OCI-LY3 (cell line): ENCODE data around the gene DOCK9.

Experiments
- H2AFZ ChIP-seq: fragments of 200-600, 300-600 bp; shearing (Covaris generic); 2 replicates; pipeline ENCODE4 v1.6.0; 2014; ENCODE audit warnings: antibody characterized with exemption, low read depth, low read length
- H3K27ac ChIP-seq: fragments of 200-600, 300-600 bp; sonication (generic); 2 replicates; pipeline ENCODE4 v1.5.1; 2014; ENCODE audit warnings: mild to moderate bottlenecking, low read length, moderate library complexity, mixed read lengths
- H3K27me3 ChIP-seq: fragments of 200-600, 300-600 bp; sonication (generic); 2 replicates; pipeline ENCODE4 v1.6.1; 2014; ENCODE audit warnings: low read depth, low read length, mixed read lengths
- H3K36me3 ChIP-seq: fragments of 200-600, 300-600 bp; sonication (generic); replicated peaks from 2 replicates; pipeline ENCODE3; 2014; ENCODE audit warnings: low read depth, low read length, mixed read lengths
- H3K4me1 ChIP-seq: fragments of 300-600, 200-600 bp; sonication (generic); 2 replicates; pipeline ENCODE4 v1.6.1; 2014; ENCODE audit warnings: low read length, mixed read lengths
- H3K4me2 ChIP-seq: fragments of 200-600, 300-600 bp; sonication (generic); 2 replicates; pipeline ENCODE4 v1.6.1; 2014; ENCODE audit warnings: low read length, mixed read lengths
- H3K4me3 ChIP-seq: fragments of 300-600, 200-600 bp; sonication (generic); 2 replicates; pipeline ENCODE4 v1.5.1; 2014; ENCODE audit warnings: antibody characterized with exemption, mild to moderate bottlenecking, low read length, moderate library complexity
- H3K79me2 ChIP-seq: fragments of 300-600, 200-600 bp; shearing (Covaris generic); 2 replicates; pipeline ENCODE4 v1.6.1; 2014; ENCODE audit warnings: mild to moderate bottlenecking, low read length, mixed read lengths
- H3K9ac ChIP-seq: fragments of 300-600, 200-600 bp; shearing (Covaris generic); 2 replicates; pipeline ENCODE4 v1.6.0; 2014; ENCODE audit warnings: mild to moderate bottlenecking, low read length, moderate library complexity
- H3K9me3 ChIP-seq: fragments of 200-600, 300-600 bp; shearing (Covaris generic); 2 replicates; pipeline ENCODE4 v1.6.1; 2014; ENCODE audit warnings: low read length, mixed read lengths; ENCODE audit not compliant: insufficient read depth
- H4K20me1 ChIP-seq: fragments of 200-600, 300-600 bp; sonication (generic); 2 replicates; pipeline ENCODE4 v1.6.1; 2016; ENCODE audit warnings: low read length, mixed read lengths; ENCODE audit not compliant: insufficient read depth
- CTCF ChIP-seq: fragments of 200-600, 300-600 bp; sonication (generic); IDR thresholded peaks from 2 replicates; pipeline ENCODE4 v1.5.1; 2014; ENCODE audit warnings: antibody characterized with exemption, low read length, low read depth
- EZH2phosphoT487 ChIP-seq: fragments of 200-600 bp; shearing (Covaris generic); IDR thresholded peaks from 2 replicates; pipeline ENCODE4 v1.6.1; 2018; ENCODE audit warnings: antibody characterized with exemption, mixed run types, low read depth

DOCK9 gene

GRCh38 chr13:98783856-98784478 is 193.9 kb downstream of the DOCK9 start:
- no peaks in the 10 kb centered on the region for H3K79me2 ChIP-seq
- no peaks in the 10 kb centered on the region for H3K4me1 ChIP-seq
- peaks cover 48% of the 10 kb centered on the region for H3K27me3 ChIP-seq
- H3K36me3 ChIP-seq = no peaks in the 10 kb centered on the region
- no peaks in the 10 kb centered on the region for H3K9me3 ChIP-seq
- H3K4me2 ChIP-seq = no peak overlapping the region
- H4K20me1 ChIP-seq = no peaks in the 10 kb centered on the region
- H3K27ac ChIP-seq = no peak overlapping the region
- no peak overlapping the region for H3K9ac ChIP-seq
- H3K4me3 ChIP-seq = no peak overlapping the region
- H2AFZ ChIP-seq = no peak overlapping the region
- TF ChIP-seq CTCF (no peak), EZH2phosphoT487 (no peak)

DNA sequence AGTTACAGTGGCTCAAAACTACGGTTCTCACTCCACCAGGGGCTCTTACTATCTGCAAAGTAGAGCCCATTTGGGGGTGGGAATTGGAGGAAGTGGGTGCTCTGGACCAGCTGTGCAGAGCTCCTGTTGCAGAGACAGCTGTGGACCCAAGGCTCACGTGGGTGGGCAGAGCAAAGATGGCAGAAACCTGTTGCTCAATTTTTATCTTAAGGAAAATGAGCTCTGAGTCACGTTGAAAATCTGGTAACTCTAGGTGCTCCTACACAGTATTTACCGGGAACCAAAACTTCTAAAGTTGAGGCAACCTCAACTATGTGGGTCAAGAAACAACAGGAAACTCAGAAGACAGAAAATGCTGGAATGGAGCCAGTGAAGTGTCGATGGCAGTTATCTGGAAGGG is 195.2 kb downstream of the DOCK9 start:
- no peak overlapping the region for H3K4me3 ChIP-seq
- H4K20me1 ChIP-seq = no peaks in the 10 kb centered on the region
- no peak overlapping the region for H3K4me2 ChIP-seq
- H3K4me1 ChIP-seq = no peaks in the 10 kb centered on the region
- no peaks in the 10 kb centered on the region for H3K79me2 ChIP-seq
- H3K9ac ChIP-seq = no peak overlapping the region
- H3K27ac ChIP-seq = no peak overlapping the region
- no peak for TF ChIP-seq EZH2phosphoT487
- no peak for TF ChIP-seq CTCF
- no peaks in the 10 kb centered on the region for H3K9me3 ChIP-seq
- peaks cover 50% of the 10 kb centered on the region for H3K27me3 ChIP-seq
- H2AFZ ChIP-seq = no peak overlapping the region
- H3K36me3 ChIP-seq = no peaks in the 10 kb centered on the region

- H3K9me3 ChIP-seq = no peaks in the 10 kb centered on the region
- no peaks in the 10 kb centered on the region for H3K4me1 ChIP-seq
- no peaks in the 10 kb centered on the region for H3K36me3 ChIP-seq
- TF ChIP-seq EZH2phosphoT487 (no peak), CTCF (no peak)
- H3K9ac ChIP-seq = no peak overlapping the region
- H2AFZ ChIP-seq = no peak overlapping the region
- H4K20me1 ChIP-seq = no peaks in the 10 kb centered on the region
- no peak overlapping the region for H3K27ac ChIP-seq
- no peaks in the 10 kb centered on the region for H3K79me2 ChIP-seq
- no peak overlapping the region for H3K4me3 ChIP-seq
- H3K27me3 ChIP-seq = peaks cover 46% of the 10 kb centered on the region
- no peak overlapping the region for H3K4me2 ChIP-seq
Measured at GRCh38 chr13:98781905-98782304, 196.0 kb downstream of the DOCK9 start.

- Histone ChIP-seq H3K27ac (no peak overlapping the region), H4K20me1 (no peaks in the 10 kb centered on the region), H3K4me3 (no peak overlapping the region), H3K36me3 (no peaks in the 10 kb centered on the region), H3K79me2 (no peaks in the 10 kb centered on the region), H3K9me3 (no peaks in the 10 kb centered on the region), H3K4me2 (no peak overlapping the region), H3K4me1 (no peaks in the 10 kb centered on the region), H3K9ac (no peak overlapping the region), H3K27me3 (peaks cover 45% of the 10 kb centered on the region), H2AFZ (no peak overlapping the region)
- TF ChIP-seq CTCF (no peak), EZH2phosphoT487 (no peak)
Measured at GRCh38 chr13:98781470-98781869, 196.4 kb downstream of the DOCK9 start.
